Measurements from ENCODE around the gene PPP1R11. TPM values are rescaled to one million over a fixed set of nuclear protein-coding genes. Genes with fewer than 3 reads are reported as not detected.

The PPP1R11 gene
- total RNA-seq, 4 donors from 2014 or later = 7.9 to 47.9 (median 23.3) TPM

GRCh38 chr6:30061092-30061857 is 5.7 kb upstream of the PPP1R11 start, which contains the start of gene POLR1H:
TSS of gene POLR1H (plus strand) at chr6:30061265. CDS start at chr6:30061525, 260 bp downstream.
- Histone ChIP-seq H3K4me1 (peaks cover 5 to 7% of the 10 kb centered on the region in 2 donors), H3K27ac (peak within 1 kb of the TSS; percentile 84 to 95), H3K9me3 (no peaks in the 10 kb centered on the region), H3K4me3 (peak within 1 kb of the TSS; percentile 59 to 96), H3K27me3 (no peaks in the 10 kb centered on the region), H3K36me3 (no peaks in the 10 kb centered on the region)
- intact Hi-C loops (cut with DNase I; ENCODE audit: low total_unique reads) = no loop called here
- TF ChIP-seq POLR2A (IDR thresholded peaks at IDR 0.05) = peak; percentile 76 to 80
- peak in 1 of 4 experiments; percentile 9 for TF ChIP-seq CTCF (IDR thresholded peaks at IDR 0.05)
- peak; percentile 93 for DNase-seq

GRCh38 chr6:30061858-30062458 is 5.0 kb upstream of the PPP1R11 start:
- Histone ChIP-seq H3K4me1 (peaks cover 5 to 7% of the 10 kb centered on the region in 2 donors), H3K9me3 (no peaks in the 10 kb centered on the region), H3K4me3 (peak overlapping the region; percentile 59 to 96), H3K27me3 (no peaks in the 10 kb centered on the region), H3K27ac (peak overlapping the region; percentile 84 to 95), H3K36me3 (no peaks in the 10 kb centered on the region)
- DNase-seq = peak in 1 of 2 donors; percentile 16
- intact Hi-C loops (cut with DNase I; ENCODE audit: low total_unique reads) = no loop called here
- TF ChIP-seq CTCF (IDR thresholded peaks at IDR 0.05) = no peak
- TF ChIP-seq POLR2A (IDR thresholded peaks at IDR 0.05) = no peak

- H3K27ac ChIP-seq = no peak overlapping the region
- peaks cover 6 to 7% of the 10 kb centered on the region in 2 donors for H3K4me1 ChIP-seq
- no peaks in the 10 kb centered on the region for H3K27me3 ChIP-seq
- H3K9me3 ChIP-seq = no peaks in the 10 kb centered on the region
- no peak overlapping the region for H3K4me3 ChIP-seq
- no peaks in the 10 kb centered on the region for H3K36me3 ChIP-seq
- TF ChIP-seq POLR2A (IDR thresholded peaks at IDR 0.05) (no peak), CTCF (IDR thresholded peaks at IDR 0.05) (no peak)
- intact Hi-C loops (cut with DNase I; ENCODE audit: low total_unique reads) = no loop called here
- no peak for DNase-seq
Measured at GRCh38 chr6:30062471-30063178, 4.4 kb upstream of the PPP1R11 start.

- intact Hi-C loops (cut with DNase I; ENCODE audit: low total_unique reads) = no loop called here
Measured at GRCh38 chr6:30063315-30063714, 3.7 kb upstream of the PPP1R11 start.

More at GRCh38 chr6:30063315-30063714, 3.7 kb upstream of the PPP1R11 start:
- TF ChIP-seq POLR2A (IDR thresholded peaks at IDR 0.05) = no peak
- TF ChIP-seq CTCF (IDR thresholded peaks at IDR 0.05) = no peak
- Histone ChIP-seq H3K9me3 (no peaks in the 10 kb centered on the region), H3K4me3 (no peak overlapping the region), H3K36me3 (no peaks in the 10 kb centered on the region), H3K27ac (no peak overlapping the region), H3K27me3 (no peaks in the 10 kb centered on the region), H3K4me1 (peaks cover 7 to 13% of the 10 kb centered on the region in 2 donors)
- no peak for DNase-seq
